ENCODE results near the gene STOX2.

DNA sequence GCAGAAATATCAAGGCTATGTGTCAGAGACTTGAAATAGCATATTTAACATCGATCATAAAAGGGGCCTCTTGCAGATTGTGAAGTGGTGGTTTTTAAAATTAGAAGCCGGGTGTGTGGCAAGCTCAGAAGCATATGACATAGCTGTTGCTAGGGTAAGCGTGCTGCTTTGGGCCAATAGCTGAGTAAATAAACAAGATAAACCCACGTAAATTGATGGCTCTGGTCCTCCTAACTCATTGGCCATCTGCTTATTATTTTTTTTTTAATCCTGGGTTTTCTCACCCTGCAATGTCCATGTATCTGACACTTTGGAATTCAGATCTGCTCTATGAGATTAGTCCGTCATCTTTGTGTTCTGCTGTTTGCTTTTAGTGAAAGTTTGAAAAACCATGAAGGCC is 32.6 kb upstream of the STOX2 start:
- TF ChIP-seq SNAI2 (CRISPR knock-in tag; IDR thresholded peaks at IDR 0.05) (no peak), BACH2 (CRISPR knock-in tag; IDR thresholded peaks at IDR 0.05; ENCODE audit: borderline replicate concordance) (no peak), ZNF565 (CRISPR knock-in tag; conservative IDR thresholded peaks at IDR 0.05; ENCODE audit: low read depth) (no peak), ISL1 (CRISPR knock-in tag; IDR thresholded peaks at IDR 0.05) (peak; percentile 35; the same call in 1 of the 2 replicates), PPARA (CRISPR knock-in tag; IDR thresholded peaks at IDR 0.05; ENCODE audit: borderline replicate concordance) (no peak), GLIS3 (CRISPR knock-in tag; IDR thresholded peaks at IDR 0.05) (no peak), CSRNP3 (CRISPR knock-in tag; IDR thresholded peaks at IDR 0.05) (no peak), ESRRG (CRISPR knock-in tag; IDR thresholded peaks at IDR 0.05) (no peak), CSDC2 (CRISPR knock-in tag; IDR thresholded peaks at IDR 0.05) (no peak), TSHZ2 (CRISPR knock-in tag; IDR thresholded peaks at IDR 0.05) (peak; percentile 43; the same call in 1 of the 2 replicates), PATZ1 (CRISPR knock-in tag; IDR thresholded peaks at IDR 0.05; ENCODE audit: borderline replicate concordance) (no peak)
- TF ChIP-seq, protein P1, sequence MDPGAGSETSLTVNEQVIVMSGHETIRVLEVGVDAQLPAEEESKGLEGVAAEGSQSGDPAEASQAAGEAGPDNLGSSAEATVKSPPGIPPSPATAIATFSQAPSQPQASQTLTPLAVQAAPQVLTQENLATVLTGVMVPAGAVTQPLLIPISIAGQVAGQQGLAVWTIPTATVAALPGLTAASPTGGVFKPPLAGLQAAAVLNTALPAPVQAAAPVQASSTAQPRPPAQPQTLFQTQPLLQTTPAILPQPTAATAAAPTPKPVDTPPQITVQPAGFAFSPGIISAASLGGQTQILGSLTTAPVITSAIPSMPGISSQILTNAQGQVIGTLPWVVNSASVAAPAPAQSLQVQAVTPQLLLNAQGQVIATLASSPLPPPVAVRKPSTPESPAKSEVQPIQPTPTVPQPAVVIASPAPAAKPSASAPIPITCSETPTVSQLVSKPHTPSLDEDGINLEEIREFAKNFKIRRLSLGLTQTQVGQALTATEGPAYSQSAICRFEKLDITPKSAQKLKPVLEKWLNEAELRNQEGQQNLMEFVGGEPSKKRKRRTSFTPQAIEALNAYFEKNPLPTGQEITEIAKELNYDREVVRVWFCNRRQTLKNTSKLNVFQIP (CRISPR knock-in tag; IDR thresholded peaks at IDR 0.05; ENCODE audit: borderline replicate concordance, low read depth): no peak
- TF ChIP-seq, protein P2, sequence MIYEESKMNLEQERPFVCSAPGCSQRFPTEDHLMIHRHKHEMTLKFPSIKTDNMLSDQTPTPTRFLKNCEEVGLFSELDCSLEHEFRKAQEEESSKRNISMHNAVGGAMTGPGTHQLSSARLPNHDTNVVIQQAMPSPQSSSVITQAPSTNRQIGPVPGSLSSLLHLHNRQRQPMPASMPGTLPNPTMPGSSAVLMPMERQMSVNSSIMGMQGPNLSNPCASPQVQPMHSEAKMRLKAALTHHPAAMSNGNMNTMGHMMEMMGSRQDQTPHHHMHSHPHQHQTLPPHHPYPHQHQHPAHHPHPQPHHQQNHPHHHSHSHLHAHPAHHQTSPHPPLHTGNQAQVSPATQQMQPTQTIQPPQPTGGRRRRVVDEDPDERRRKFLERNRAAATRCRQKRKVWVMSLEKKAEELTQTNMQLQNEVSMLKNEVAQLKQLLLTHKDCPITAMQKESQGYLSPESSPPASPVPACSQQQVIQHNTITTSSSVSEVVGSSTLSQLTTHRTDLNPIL (CRISPR knock-in tag; IDR thresholded peaks at IDR 0.05; ENCODE audit: low read depth): no peak

Measured in SK-N-SH treated with all-trans-retinoic acid at 6 μM for 48 hours (cell line).